Right renal pelvis (tissue), 4 donors: ENCODE data around the gene KRT39. TPM values are rescaled to one million over a fixed set of nuclear protein-coding genes. Genes with fewer than 3 reads are reported as not detected.

ENCODE experiments used
- DNase-seq, 4 donors: peaks; one replicate each; pipeline ENCODE4 v3.0.0-alpha.2; 2013; ENCODE audit warnings: low read depth in 4 of 4, low spot score in 3 of 4, missing footprints in 1 of 4
- polyA plus RNA-seq, 4 donors: library from polyadenylated mRNA; unstranded; fragments of 120-200 nt; gene quantifications; one replicate each; pipeline ENCODE4 v1.2.1, GENCODE V29; 2013; ENCODE audit not compliant: insufficient read length in 4 of 4

Gene KRT39
- polyA plus RNA-seq, 4 donors = not detected

DNA sequence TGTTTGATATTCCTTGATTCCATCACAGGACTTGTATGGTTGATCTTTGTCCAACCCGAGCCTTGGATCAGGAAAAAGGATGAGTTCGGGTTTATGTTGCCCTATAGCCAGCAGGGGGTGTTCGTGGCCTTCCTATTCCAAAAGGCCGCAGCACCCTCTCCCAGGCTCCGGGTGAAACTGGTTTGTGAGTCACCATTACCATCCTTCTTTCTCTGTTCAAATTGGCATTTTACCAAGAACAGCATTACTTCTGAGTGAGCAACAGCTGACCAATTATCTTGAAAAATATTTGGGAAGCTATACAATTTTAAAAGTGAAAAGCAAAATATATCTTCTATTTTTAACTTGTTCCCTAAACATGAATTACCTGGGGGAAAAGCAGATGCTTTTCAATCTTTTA, 57.4 kb downstream of the KRT39 start:
- DNase-seq = peak; percentile 58 to 75 (median 74)

Other genes starting within 250 kb of the KRT39 start
- under 1 TPM in 1 of 4 donors, not detected in 3; 0.04 TPM for gene KRT25, start 211.6 kb downstream of the KRT39 start, polyA plus RNA-seq
- gene KRT26, start 194.7 kb downstream of the KRT39 start, polyA plus RNA-seq = not detected
- gene KRT27, start 184.4 kb downstream of the KRT39 start, polyA plus RNA-seq = under 1 TPM in 1 of 4 donors, not detected in 3; 0.05 TPM
- not detected for gene KRT28, start 167.0 kb downstream of the KRT39 start, polyA plus RNA-seq
- 10 to 100 TPM; 49.9 to 71.7 (median 53.5) TPM for gene KRT10, start 144.3 kb downstream of the KRT39 start, polyA plus RNA-seq
- gene KRT12, start 99.7 kb downstream of the KRT39 start, polyA plus RNA-seq = under 1 TPM in 1 of 4 donors, not detected in 3; 0.12 TPM
- gene KRT20, start 81.7 kb downstream of the KRT39 start, polyA plus RNA-seq = under 1 TPM in 3 of 4 donors, not detected in 1; 0.08 to 1.00 (median 0.77) TPM
- gene KRT23, start 29.3 kb downstream of the KRT39 start, polyA plus RNA-seq = 1 to 10 TPM in 3 of 4 donors, under 1 TPM in 1; 0.66 to 2.4 (median 1.8) TPM
- under 1 TPM in 1 of 4 donors, not detected in 3; 0.03 TPM for gene KRT40, start 17.4 kb upstream of the KRT39 start, polyA plus RNA-seq
- not detected for gene KRTAP3-3, start 27.2 kb upstream of the KRT39 start, polyA plus RNA-seq
- gene KRTAP3-2, start 33.0 kb upstream of the KRT39 start, polyA plus RNA-seq = not detected
- not detected for gene KRTAP3-1, start 42.2 kb upstream of the KRT39 start, polyA plus RNA-seq
- gene KRTAP1-5, start 60.3 kb upstream of the KRT39 start, polyA plus RNA-seq = not detected
- not detected for gene KRTAP1-4, start 63.2 kb upstream of the KRT39 start, polyA plus RNA-seq
- gene KRTAP1-3, start 67.9 kb upstream of the KRT39 start, polyA plus RNA-seq = not detected
- gene KRTAP1-1, start 74.5 kb upstream of the KRT39 start, polyA plus RNA-seq = not detected
- not detected for gene KRTAP2-1, start 80.4 kb upstream of the KRT39 start, polyA plus RNA-seq
- not detected for gene KRTAP2-2, start 88.3 kb upstream of the KRT39 start, polyA plus RNA-seq
- gene KRTAP2-3, start 93.2 kb upstream of the KRT39 start, polyA plus RNA-seq = not detected
- gene KRTAP2-4, start 98.9 kb upstream of the KRT39 start, polyA plus RNA-seq = not detected
- gene KRTAP4-7, start 117.2 kb upstream of the KRT39 start, polyA plus RNA-seq = not detected
- gene KRTAP4-8, start 131.2 kb upstream of the KRT39 start, polyA plus RNA-seq = not detected
- not detected for gene KRTAP4-16, start 135.3 kb upstream of the KRT39 start, polyA plus RNA-seq
- gene KRTAP4-9, start 138.4 kb upstream of the KRT39 start, polyA plus RNA-seq = not detected
- gene KRTAP4-11, start 151.4 kb upstream of the KRT39 start, polyA plus RNA-seq = not detected
- gene KRTAP4-12, start 157.2 kb upstream of the KRT39 start, polyA plus RNA-seq = not detected
- not detected for gene KRTAP4-6, start 173.6 kb upstream of the KRT39 start, polyA plus RNA-seq
- not detected for gene KRTAP4-5, start 182.9 kb upstream of the KRT39 start, polyA plus RNA-seq
- not detected for gene KRTAP4-4, start 193.8 kb upstream of the KRT39 start, polyA plus RNA-seq
- not detected for gene KRTAP4-3, start 201.3 kb upstream of the KRT39 start, polyA plus RNA-seq
- not detected for gene KRTAP4-2, start 211.3 kb upstream of the KRT39 start, polyA plus RNA-seq
- gene KRTAP4-1, start 218.0 kb upstream of the KRT39 start, polyA plus RNA-seq = not detected
- gene KRTAP9-1, start 222.9 kb upstream of the KRT39 start, polyA plus RNA-seq = not detected